ENCODE results near the gene LIN7A. TPM values are rescaled to one million over a fixed set of nuclear protein-coding genes. Genes with fewer than 3 reads are reported as not detected.

The LIN7A gene
- total RNA-seq, 2 donors from 2014 or later: 2.2 to 5.4 TPM

- intact Hi-C loops (cut with DNase I): loop anchor here (5.0 kb wide), 2 partner anchors 99 to 419 kb away; partner anchors contain the start of gene LIN7A
- no peak overlapping the region for H3K27ac ChIP-seq
- TF ChIP-seq POLR2A (IDR thresholded peaks at IDR 0.05) (no peak), POLR2AphosphoS5 (IDR thresholded peaks at IDR 0.05) (no peak)
- TF ChIP-seq, protein P1, sequence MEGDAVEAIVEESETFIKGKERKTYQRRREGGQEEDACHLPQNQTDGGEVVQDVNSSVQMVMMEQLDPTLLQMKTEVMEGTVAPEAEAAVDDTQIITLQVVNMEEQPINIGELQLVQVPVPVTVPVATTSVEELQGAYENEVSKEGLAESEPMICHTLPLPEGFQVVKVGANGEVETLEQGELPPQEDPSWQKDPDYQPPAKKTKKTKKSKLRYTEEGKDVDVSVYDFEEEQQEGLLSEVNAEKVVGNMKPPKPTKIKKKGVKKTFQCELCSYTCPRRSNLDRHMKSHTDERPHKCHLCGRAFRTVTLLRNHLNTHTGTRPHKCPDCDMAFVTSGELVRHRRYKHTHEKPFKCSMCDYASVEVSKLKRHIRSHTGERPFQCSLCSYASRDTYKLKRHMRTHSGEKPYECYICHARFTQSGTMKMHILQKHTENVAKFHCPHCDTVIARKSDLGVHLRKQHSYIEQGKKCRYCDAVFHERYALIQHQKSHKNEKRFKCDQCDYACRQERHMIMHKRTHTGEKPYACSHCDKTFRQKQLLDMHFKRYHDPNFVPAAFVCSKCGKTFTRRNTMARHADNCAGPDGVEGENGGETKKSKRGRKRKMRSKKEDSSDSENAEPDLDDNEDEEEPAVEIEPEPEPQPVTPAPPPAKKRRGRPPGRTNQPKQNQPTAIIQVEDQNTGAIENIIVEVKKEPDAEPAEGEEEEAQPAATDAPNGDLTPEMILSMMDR (IDR thresholded peaks at IDR 0.05): no peak
- peak; percentile 21 for DNase-seq (ENCODE audit: low spot score)
- H3K36me3 ChIP-seq: no peaks in the 10 kb centered on the region
- no peak overlapping the region for H3K4me3 ChIP-seq
- H3K9me3 ChIP-seq: no peaks in the 10 kb centered on the region
- H3K4me1 ChIP-seq (replicated peaks): no peaks in the 10 kb centered on the region
- no peaks in the 10 kb centered on the region for H3K27me3 ChIP-seq (replicated peaks; ENCODE audit: insufficient read depth)
- 19% methylated on average over 4 of the region's 4 CpGs for WGBS
Observed at GRCh38 chr12:80838024-80838658, 99.6 kb downstream of the LIN7A start.

DNA sequence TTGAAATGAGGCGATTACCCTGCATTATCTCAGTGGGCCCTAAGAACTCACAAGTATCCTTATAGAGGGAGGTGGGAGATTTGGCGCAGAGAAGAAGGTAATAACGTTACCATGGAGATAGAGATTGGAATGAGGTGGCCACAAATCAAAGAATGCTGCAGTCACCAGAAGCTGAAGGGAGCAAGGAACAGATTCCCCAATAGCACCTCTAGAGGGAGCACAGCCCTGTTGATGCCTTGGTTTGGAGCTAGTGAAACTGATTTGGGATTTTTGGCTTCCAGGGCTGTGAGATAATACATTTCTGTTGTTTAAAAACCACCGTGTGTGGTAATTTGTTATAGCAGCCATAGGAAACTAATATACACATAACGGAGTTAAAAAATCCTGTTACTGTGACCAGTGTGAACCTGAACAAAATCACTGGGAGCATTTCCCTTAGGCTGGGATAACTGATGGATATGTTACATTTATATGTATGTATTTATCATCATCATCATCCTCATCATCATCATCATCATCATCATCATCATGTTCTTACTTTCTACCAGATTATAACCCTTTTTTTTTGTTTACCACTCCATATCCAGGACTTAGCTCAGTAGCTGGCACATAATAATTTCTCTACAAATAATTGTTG lies 100.3 kb downstream of the LIN7A start:
- TF ChIP-seq, protein P1 (IDR thresholded peaks at IDR 0.05): peak in 3 of 4 experiments; percentile 47 to 60 (median 56)
- TF ChIP-seq POLR2A (IDR thresholded peaks at IDR 0.05): no peak
- no peak overlapping the region for H3K27ac ChIP-seq
- H3K4me1 ChIP-seq (replicated peaks): no peaks in the 10 kb centered on the region
- peak; percentile 6 for DNase-seq (ENCODE audit: low spot score)
- no peak overlapping the region for H3K4me3 ChIP-seq
- H3K9me3 ChIP-seq: no peaks in the 10 kb centered on the region
- intact Hi-C loops (cut with DNase I): loop anchor here (5.0 kb wide), 2 partner anchors 100 to 420 kb away; partner anchors contain the start of gene LIN7A
- 41% methylated on average over 5 of the region's 5 CpGs for WGBS
- no peaks in the 10 kb centered on the region for H3K36me3 ChIP-seq
- H3K27me3 ChIP-seq (replicated peaks; ENCODE audit: insufficient read depth): no peaks in the 10 kb centered on the region

DNA sequence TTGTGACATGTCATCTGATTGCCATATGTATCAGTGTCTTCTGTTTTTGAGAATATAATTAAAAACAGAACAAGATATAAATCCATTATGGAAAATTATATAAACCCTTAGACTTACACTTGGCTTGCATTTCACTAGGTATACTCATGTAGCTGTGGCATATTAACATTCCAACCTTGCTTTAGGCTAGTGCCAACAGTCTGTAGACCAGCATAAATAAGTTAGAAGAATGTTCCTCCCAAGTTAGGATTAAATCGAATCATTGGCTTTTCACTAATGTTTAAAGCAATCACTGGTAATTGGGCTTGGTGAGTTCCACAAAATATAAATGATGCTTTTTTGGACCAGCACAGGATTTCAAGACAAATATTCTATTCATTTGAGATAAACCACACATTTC lies 103.0 kb downstream of the LIN7A start:
- Histone ChIP-seq H3K27ac (no peak overlapping the region), H3K4me3 (no peak overlapping the region), H3K36me3 (no peaks in the 10 kb centered on the region), H3K27me3 (replicated peaks; ENCODE audit: insufficient read depth) (no peaks in the 10 kb centered on the region), H3K9me3 (no peaks in the 10 kb centered on the region), H3K4me1 (replicated peaks) (no peaks in the 10 kb centered on the region)
- WGBS: 42% methylated on average over 1 of the region's 1 CpG
- TF ChIP-seq POLR2AphosphoS5 (IDR thresholded peaks at IDR 0.05): no peak
- TF ChIP-seq, protein P1 (IDR thresholded peaks at IDR 0.05): no peak
- TF ChIP-seq POLR2A (IDR thresholded peaks at IDR 0.05): no peak
- intact Hi-C loops (cut with DNase I): loop anchor here (5.0 kb wide), 2 partner anchors 103 to 423 kb away; partner anchors contain the start of gene LIN7A
- no peak for DNase-seq (ENCODE audit: low spot score)

- no peak overlapping the region for H3K27ac ChIP-seq
- intact Hi-C loops (cut with DNase I): no loop called here
- WGBS: 87% methylated on average over 4 of the region's 4 CpGs
- no peak overlapping the region for H3K4me3 ChIP-seq
- TF ChIP-seq, protein P1 (IDR thresholded peaks at IDR 0.05): no peak
- no peak for TF ChIP-seq POLR2AphosphoS5 (IDR thresholded peaks at IDR 0.05)
- TF ChIP-seq POLR2A (IDR thresholded peaks at IDR 0.05): no peak
- no peak for DNase-seq (ENCODE audit: low spot score)
- no peaks in the 10 kb centered on the region for H3K27me3 ChIP-seq (replicated peaks; ENCODE audit: insufficient read depth)
- no peaks in the 10 kb centered on the region for H3K4me1 ChIP-seq (replicated peaks)
- H3K9me3 ChIP-seq: no peaks in the 10 kb centered on the region
- no peaks in the 10 kb centered on the region for H3K36me3 ChIP-seq
Observed at GRCh38 chr12:80830533-80831088, 107.1 kb downstream of the LIN7A start.
